Measurements from ENCODE around the gene KRT86. TPM values are rescaled to one million over a fixed set of nuclear protein-coding genes. Genes with fewer than 3 reads are reported as not detected.

The KRT86 gene
- total and polyA plus RNA-seq, 10 donors, result 0.08 to 0.26 (median 0.13) TPM; not detected in 6

DNA sequence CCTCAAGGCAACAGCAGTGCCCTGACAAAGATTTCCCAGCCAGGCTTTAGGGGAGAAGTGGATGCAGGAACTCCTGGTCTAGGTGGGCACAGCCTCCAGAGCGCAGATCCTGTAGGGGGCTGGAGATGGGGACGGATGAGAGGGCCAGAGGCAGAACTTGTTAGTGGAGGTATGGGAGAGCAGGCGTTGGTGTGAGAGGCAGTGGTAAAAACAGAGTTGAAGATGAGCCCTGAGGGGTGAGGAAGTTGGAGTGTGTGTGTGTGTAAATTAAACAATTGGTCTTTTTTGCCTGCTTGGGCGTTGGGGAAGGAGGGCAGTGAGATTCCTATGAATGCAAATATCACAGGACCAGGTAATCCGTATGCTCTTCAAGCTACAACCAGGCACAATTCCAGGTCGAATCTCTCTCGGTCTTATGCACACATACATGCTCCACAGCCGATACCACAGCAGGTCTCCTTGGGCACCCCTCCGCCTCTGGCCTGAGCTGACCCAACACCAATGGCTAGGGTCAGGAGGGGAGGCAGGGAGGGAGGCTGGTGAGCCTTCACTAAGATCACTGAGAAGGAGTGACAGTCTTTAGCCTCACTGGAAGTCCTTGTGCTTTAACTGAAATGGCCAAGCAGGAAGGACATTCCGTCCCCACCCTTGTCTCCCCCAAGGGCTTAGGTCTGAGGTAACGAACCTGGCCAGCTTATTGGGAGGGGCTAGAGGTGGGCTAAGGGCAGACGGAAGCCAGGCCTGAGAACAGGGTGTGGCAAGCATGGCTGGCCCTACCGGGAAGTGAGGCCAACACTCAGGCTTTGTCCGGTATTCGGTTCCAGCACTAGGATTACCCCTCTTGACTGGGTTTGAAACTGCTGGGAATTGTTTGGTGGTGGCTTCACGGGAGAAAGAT lies 42.9 kb upstream of the KRT86 start:
- H3K4me1 ChIP-seq, result peaks cover 0 to 25% (median 15%) of the 10 kb centered on the region in 6 donors
- peak; percentile 47 for DNase-seq
- peaks cover 5 to 71% (median 28%) of the 10 kb centered on the region in 7 donors for H3K27me3 ChIP-seq (replicated peaks in 1 of 7)
- intact Hi-C loops (cut with DNase I; ENCODE audit: low total_unique reads), result no loop called here
- H3K36me3 ChIP-seq, result no peaks in the 10 kb centered on the region
- H3K9me3 ChIP-seq, result no peaks in the 10 kb centered on the region
- WGBS, 5 donors, result 54 to 79% (median 73%) methylated on average over 16 of the region's 16 CpGs
- no peak overlapping the region for H3K27ac ChIP-seq
- no peak overlapping the region for H3K4me3 ChIP-seq
- TF ChIP-seq POLR2A (IDR thresholded peaks at IDR 0.05) (no peak), POLR2AphosphoS5 (IDR thresholded peaks at IDR 0.05) (no peak)
- TF ChIP-seq, protein P1, sequence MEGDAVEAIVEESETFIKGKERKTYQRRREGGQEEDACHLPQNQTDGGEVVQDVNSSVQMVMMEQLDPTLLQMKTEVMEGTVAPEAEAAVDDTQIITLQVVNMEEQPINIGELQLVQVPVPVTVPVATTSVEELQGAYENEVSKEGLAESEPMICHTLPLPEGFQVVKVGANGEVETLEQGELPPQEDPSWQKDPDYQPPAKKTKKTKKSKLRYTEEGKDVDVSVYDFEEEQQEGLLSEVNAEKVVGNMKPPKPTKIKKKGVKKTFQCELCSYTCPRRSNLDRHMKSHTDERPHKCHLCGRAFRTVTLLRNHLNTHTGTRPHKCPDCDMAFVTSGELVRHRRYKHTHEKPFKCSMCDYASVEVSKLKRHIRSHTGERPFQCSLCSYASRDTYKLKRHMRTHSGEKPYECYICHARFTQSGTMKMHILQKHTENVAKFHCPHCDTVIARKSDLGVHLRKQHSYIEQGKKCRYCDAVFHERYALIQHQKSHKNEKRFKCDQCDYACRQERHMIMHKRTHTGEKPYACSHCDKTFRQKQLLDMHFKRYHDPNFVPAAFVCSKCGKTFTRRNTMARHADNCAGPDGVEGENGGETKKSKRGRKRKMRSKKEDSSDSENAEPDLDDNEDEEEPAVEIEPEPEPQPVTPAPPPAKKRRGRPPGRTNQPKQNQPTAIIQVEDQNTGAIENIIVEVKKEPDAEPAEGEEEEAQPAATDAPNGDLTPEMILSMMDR (IDR thresholded peaks at IDR 0.05 in 8 of 11, conservative IDR thresholded peaks at IDR 0.05 in 3 of 11), result no peak

GRCh38 chr12:52232203-52232673 lies 42.2 kb upstream of the KRT86 start:
- peak; percentile 39 for DNase-seq
- Histone ChIP-seq H3K4me3 (no peak overlapping the region), H3K9me3 (no peaks in the 10 kb centered on the region), H3K27ac (no peak overlapping the region), H3K4me1 (peaks cover 0 to 24% (median 15%) of the 10 kb centered on the region in 6 donors), H3K36me3 (no peaks in the 10 kb centered on the region), H3K27me3 (replicated peaks in 1 of 7) (peaks cover 5 to 71% (median 28%) of the 10 kb centered on the region in 7 donors)
- 53 to 60% (median 59%) methylated on average over 12 of the region's 12 CpGs for WGBS, 5 donors
- TF ChIP-seq, protein P1 (IDR thresholded peaks at IDR 0.05 in 8 of 11, conservative IDR thresholded peaks at IDR 0.05 in 3 of 11), result no peak
- TF ChIP-seq POLR2AphosphoS5 (IDR thresholded peaks at IDR 0.05), result no peak
- TF ChIP-seq POLR2A (IDR thresholded peaks at IDR 0.05), result no peak
- intact Hi-C loops (cut with DNase I; ENCODE audit: low total_unique reads), result no loop called here

DNA sequence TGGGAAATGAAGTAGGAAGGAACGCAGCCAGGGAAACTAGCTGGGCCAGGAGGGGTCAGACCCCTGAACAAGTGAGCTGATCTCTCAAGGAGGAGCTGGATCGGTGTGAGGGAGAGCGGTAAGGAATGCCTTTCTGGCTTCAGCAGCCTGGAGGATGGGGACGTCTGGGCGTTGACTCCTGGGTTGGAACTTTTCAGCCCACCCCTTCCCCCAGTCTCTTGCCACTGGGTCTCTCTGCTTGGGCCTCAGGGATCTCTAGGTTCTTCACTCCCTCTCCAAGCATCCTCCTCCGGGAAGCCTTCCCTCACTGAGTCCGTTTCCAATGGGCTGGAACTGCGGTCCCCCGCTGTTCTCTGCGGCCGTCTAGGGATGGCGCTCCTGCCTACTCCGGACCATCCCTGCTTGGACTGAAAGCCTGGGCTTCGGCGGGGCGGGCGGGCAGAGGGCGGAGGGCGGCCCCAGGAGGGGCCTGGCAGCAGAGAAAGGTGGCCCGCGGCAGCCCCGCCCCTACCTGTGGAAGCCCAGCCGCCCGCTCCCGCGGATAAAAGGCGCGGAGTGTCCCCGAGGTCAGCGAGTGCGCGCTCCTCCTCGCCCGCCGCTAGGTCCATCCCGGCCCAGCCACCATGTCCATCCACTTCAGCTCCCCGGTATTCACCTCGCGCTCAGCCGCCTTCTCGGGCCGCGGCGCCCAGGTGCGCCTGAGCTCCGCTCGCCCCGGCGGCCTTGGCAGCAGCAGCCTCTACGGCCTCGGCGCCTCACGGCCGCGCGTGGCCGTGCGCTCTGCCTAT lies 41.6 kb upstream of the KRT86 start, which contains the start of gene KRT7:
Gene KRT7 (plus strand): TSS at position 570 of the 788 bp plus-strand sequence. CDS start 54 bp downstream, at position 624.
- Histone ChIP-seq H3K36me3 (no peaks in the 10 kb centered on the region), H3K4me1 (peaks cover 0 to 24% (median 15%) of the 10 kb centered on the region in 6 donors), H3K27me3 (replicated peaks in 1 of 7) (peaks cover 5 to 71% (median 28%) of the 10 kb centered on the region in 7 donors), H3K4me3 (no peak within 1 kb of the TSS), H3K9me3 (no peaks in the 10 kb centered on the region), H3K27ac (no peak within 1 kb of the TSS)
- intact Hi-C loops (cut with DNase I; ENCODE audit: low total_unique reads), result no loop called here
- peak; percentile 42 for DNase-seq
- WGBS, 5 donors, result 9 to 28% (median 12%) methylated on average over 13 to 58 of the region's 58 CpGs
- TF ChIP-seq, protein P1 (IDR thresholded peaks at IDR 0.05 in 8 of 11, conservative IDR thresholded peaks at IDR 0.05 in 3 of 11), result no peak
- no peak for TF ChIP-seq POLR2A (IDR thresholded peaks at IDR 0.05)
- TF ChIP-seq POLR2AphosphoS5 (IDR thresholded peaks at IDR 0.05), result no peak

Measured in spleen (tissue), 11 donors.